Measurements from ENCODE around the gene ZBED5. TPM values are rescaled to one million over a fixed set of nuclear protein-coding genes. Genes with fewer than 3 reads are reported as not detected.

The ZBED5 gene
- total and polyA plus RNA-seq, 2 of the 4 experiments (the other 2 are of a cell fraction): 28.2 to 30.8 TPM

DNA sequence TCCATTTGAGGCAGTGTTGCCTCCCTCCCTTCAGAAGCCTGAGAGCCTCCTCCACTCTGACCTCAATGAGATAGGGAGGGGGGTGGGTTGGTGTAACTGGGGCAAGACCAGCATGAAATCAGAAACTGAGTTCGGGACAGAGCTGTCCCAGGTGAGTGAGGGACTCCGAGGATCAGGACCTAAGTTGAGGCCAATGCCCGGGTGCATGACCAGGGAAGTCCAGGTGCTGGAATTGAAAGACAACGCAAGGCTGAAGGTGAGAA is 40.8 kb upstream of the ZBED5 start:
- TF ChIP-seq RAD21 (IDR thresholded peaks at IDR 0.05; ENCODE audit: low read length) (no peak), NFE2L2 (IDR thresholded peaks at IDR 0.05; ENCODE audit: low read depth, low read length) (no peak)
- TF ChIP-seq, protein P1, sequence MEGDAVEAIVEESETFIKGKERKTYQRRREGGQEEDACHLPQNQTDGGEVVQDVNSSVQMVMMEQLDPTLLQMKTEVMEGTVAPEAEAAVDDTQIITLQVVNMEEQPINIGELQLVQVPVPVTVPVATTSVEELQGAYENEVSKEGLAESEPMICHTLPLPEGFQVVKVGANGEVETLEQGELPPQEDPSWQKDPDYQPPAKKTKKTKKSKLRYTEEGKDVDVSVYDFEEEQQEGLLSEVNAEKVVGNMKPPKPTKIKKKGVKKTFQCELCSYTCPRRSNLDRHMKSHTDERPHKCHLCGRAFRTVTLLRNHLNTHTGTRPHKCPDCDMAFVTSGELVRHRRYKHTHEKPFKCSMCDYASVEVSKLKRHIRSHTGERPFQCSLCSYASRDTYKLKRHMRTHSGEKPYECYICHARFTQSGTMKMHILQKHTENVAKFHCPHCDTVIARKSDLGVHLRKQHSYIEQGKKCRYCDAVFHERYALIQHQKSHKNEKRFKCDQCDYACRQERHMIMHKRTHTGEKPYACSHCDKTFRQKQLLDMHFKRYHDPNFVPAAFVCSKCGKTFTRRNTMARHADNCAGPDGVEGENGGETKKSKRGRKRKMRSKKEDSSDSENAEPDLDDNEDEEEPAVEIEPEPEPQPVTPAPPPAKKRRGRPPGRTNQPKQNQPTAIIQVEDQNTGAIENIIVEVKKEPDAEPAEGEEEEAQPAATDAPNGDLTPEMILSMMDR (conservative IDR thresholded peaks at IDR 0.05; ENCODE audit: low read depth, low read length): no peak
- no TSS peak for BruUV-seq (replicated peaks)
- in situ Hi-C loops (cut with MboI; ENCODE audit: low sequenced_read_pairs) (no loop called here), dilution Hi-C loops (cut with HindIII; ENCODE audit: low sequenced_read_pairs, unreplicated experiment) (no loop called here), intact Hi-C loops (cut with micrococcal nuclease) (loop anchor here (1.0 kb wide), 2 partner anchors 40 to 90 kb away; partner anchors contain the start of genes EIF4G2 and ZBED5)
- no peak overlapping the region for H3K4me3 ChIP-seq (ENCODE audit: insufficient read depth, low read depth, low read length)
- H3K23ac ChIP-seq (ENCODE audit: low read depth, low read length): peak overlapping the region; percentile 36
- H4K5ac ChIP-seq (ENCODE audit: low read depth, low read length): peak overlapping the region; percentile 62
- peak overlapping the region; percentile 75 for H3K18ac ChIP-seq (ENCODE audit: low read depth, low read length)
- H4K20me1 ChIP-seq (ENCODE audit: insufficient read depth, low read length): peaks cover 6% of the 10 kb centered on the region; the same call in 1 of the 2 replicates
- no peaks in the 10 kb centered on the region for H3K36me3 ChIP-seq (ENCODE audit: control insufficient read depth, insufficient read depth, low read length)
- H2AK5ac ChIP-seq (ENCODE audit: low read depth, low read length): peak overlapping the region; percentile 99
- H2AFZ ChIP-seq (replicated peaks; ENCODE audit: low read length, poor library complexity): peak overlapping the region; percentile 83
- peak overlapping the region; percentile 89 for H3K56ac ChIP-seq (ENCODE audit: extremely low read depth, insufficient read depth, low read length)
- peak overlapping the region; percentile 92 for H4K91ac ChIP-seq (ENCODE audit: insufficient read depth, low read depth, low read length)
- peak overlapping the region; percentile 91 for H2BK120ac ChIP-seq (ENCODE audit: low read depth, low read length)
- peaks cover 30% of the 10 kb centered on the region for H3K9me1 ChIP-seq (ENCODE audit: insufficient read depth, low read length)
- peak overlapping the region; percentile 82 to 99 for H4K8ac ChIP-seq (ENCODE audit: low read depth in 2 of 2, low read length in 2 of 2)
- H3K79me1 ChIP-seq (ENCODE audit: low read depth in 1 of 2, low read length in 2 of 2): peaks cover 0 to 29% of the 10 kb centered on the region in 2 experiments; a peak in 2 of 4 replicates
- H2AK9ac ChIP-seq (replicated peaks; ENCODE audit: low read depth, low read length, poor library complexity): peak overlapping the region; percentile 93
- H3K9me3 ChIP-seq (ENCODE audit: control insufficient read depth, insufficient read depth, low read length): no peaks in the 10 kb centered on the region
- DNase-seq (no peak), ATAC-seq (ENCODE audit: low read depth) (no peak)
- H3K4me2 ChIP-seq (ENCODE audit: low read depth, low read length): peak overlapping the region; percentile 17
- peak overlapping the region; percentile 97 for H3K14ac ChIP-seq (replicated peaks; ENCODE audit: low read depth, low read length)
- H3K27ac ChIP-seq (ENCODE audit: insufficient read depth, low read length): peak overlapping the region; percentile 92
- H3K4me1 ChIP-seq (ENCODE audit: control insufficient read depth, insufficient read depth, low read length): peaks cover 33% of the 10 kb centered on the region
- peak overlapping the region; percentile 87 for H2BK15ac ChIP-seq (ENCODE audit: low read depth, low read length)
- CTCF ChIA-PET: no interaction called here
- H2BK5ac ChIP-seq (ENCODE audit: low read depth, low read length, poor library complexity, severe bottlenecking): peak overlapping the region; percentile 99
- H2BK20ac ChIP-seq (ENCODE audit: low read depth, low read length): peak overlapping the region; percentile 65
- 94% methylated on average over 2 of the region's 4 CpGs; no CpG with 5 or more reads in 1 of the 2 experiments for WGBS, 2 experiments (ENCODE audit: extremely low coverage in 2 of 2, insufficient read length in 1 of 2)
- POLR2A ChIA-PET (ENCODE audit: unreplicated experiment): interaction anchor here (0.6 kb wide), 1 partner anchor 10 kb away, joined by 3 read pairs; no protein-coding TSS in a partner anchor
- H3K4ac ChIP-seq (ENCODE audit: low read depth, low read length): peak overlapping the region; percentile 98
- H3K27me3 ChIP-seq (ENCODE audit: control insufficient read depth, insufficient read depth, low read length): no peaks in the 10 kb centered on the region
- H3K9ac ChIP-seq (ENCODE audit: low read depth, low read length): peak overlapping the region; percentile 70
